HepG2 (cell line): ENCODE results near the gene FAM117A. TPM values are rescaled to one million over a fixed set of nuclear protein-coding genes. Genes with fewer than 3 reads are reported as not detected.

Source experiments
- ARID3A ChIP-seq: IDR thresholded peaks from 2 replicates; pipeline ENCODE4 v1.6.1; 2012; ENCODE audit warnings: low read depth, low read length, improper control_type of control experiment
- ATF1 ChIP-seq: IDR thresholded peaks from 2 replicates; pipeline ENCODE4 v1.6.1; 2016; ENCODE audit warnings: mild to moderate bottlenecking, control low read depth
- BHLHE40 ChIP-seq: IDR thresholded peaks from 2 replicates; pipeline ENCODE4 v1.6.1; 2011; ENCODE audit warnings: low read length, improper control_type of control experiment
- DRAP1 ChIP-seq: IDR thresholded peaks from 2 replicates; pipeline ENCODE4 v1.6.1; 2016; ENCODE audit warnings: missing genetic modification reagents, missing compliant biosample characterization
- GMEB1 ChIP-seq: sonication (generic); formaldehyde crosslinking; IDR thresholded peaks from 2 replicates; pipeline ENCODE4 v1.5.1; 2020; ENCODE audit warnings: missing genetic modification reagents, mild to moderate bottlenecking, borderline replicate concordance
- HNF4G ChIP-seq, 2 experiments: sonication (generic) in 1 of 2; formaldehyde crosslinking in 1 of 2; IDR thresholded peaks; 2 replicates each; pipeline versions ENCODE4 v1.4.0 to v1.6.1; 2011 to 2020; ENCODE audit warnings: borderline replicate concordance in 2 of 2, low read depth in 2 of 2, mild to moderate bottlenecking in 2 of 2, low read length in 1 of 2, missing genetic modification reagents in 1 of 2, moderate library complexity in 1 of 2
- IRF9 ChIP-seq: sonication (generic); formaldehyde crosslinking; IDR thresholded peaks from 2 replicates; pipeline ENCODE4 v1.8.0; 2022; ENCODE audit warnings: missing genetic modification reagents, mild to moderate bottlenecking, borderline replicate concordance
- NFE2L1 ChIP-seq: sonication (generic); formaldehyde crosslinking; IDR thresholded peaks from 2 replicates; pipeline ENCODE4 v1.4.0; 2020; ENCODE audit warnings: missing genetic modification reagents, mild to moderate bottlenecking, borderline replicate concordance
- PITX1 ChIP-seq: sonication (generic); formaldehyde crosslinking; IDR thresholded peaks from 2 replicates; pipeline ENCODE4 v1.5.1; 2020; ENCODE audit warnings: mild to moderate bottlenecking, missing genetic modification reagents
- SIN3B ChIP-seq: fragments of 150-350 bp; IDR thresholded peaks from 2 replicates; pipeline ENCODE4 v1.6.1; 2014; ENCODE audit warnings: low read length
- TERF1 ChIP-seq: sonication (generic); formaldehyde crosslinking; IDR thresholded peaks from 2 replicates; pipeline ENCODE4 v1.8.0; 2022; ENCODE audit warnings: mild to moderate bottlenecking, missing genetic modification reagents, moderate library complexity
- YEATS2 ChIP-seq: sonication (generic); formaldehyde crosslinking; IDR thresholded peaks from 2 replicates; pipeline ENCODE4 v1.4.0; 2020; ENCODE audit warnings: missing genetic modification reagents, borderline replicate concordance
- ZMYM4 ChIP-seq: sonication (generic); formaldehyde crosslinking; IDR thresholded peaks from 2 replicates; pipeline ENCODE4 v1.8.1; 2023; ENCODE audit warnings: mild to moderate bottlenecking, missing genetic modification reagents
- ZNF230 ChIP-seq: sonication (generic); formaldehyde crosslinking; IDR thresholded peaks from 2 replicates; pipeline ENCODE4 v1.4.0; 2020; ENCODE audit warnings: mild to moderate bottlenecking, missing genetic modification reagents
- ZNF383 ChIP-seq: sonication (generic); formaldehyde crosslinking; IDR thresholded peaks from 2 replicates; pipeline ENCODE4 v1.4.0; 2020; ENCODE audit warnings: missing genetic modification reagents, mild to moderate bottlenecking, borderline replicate concordance
- ZNF446 ChIP-seq: sonication (generic); formaldehyde crosslinking; IDR thresholded peaks from 2 replicates; pipeline ENCODE4 v1.5.0; 2020; ENCODE audit warnings: mild to moderate bottlenecking, missing genetic modification reagents
- ZNF574 ChIP-seq: sonication (generic); formaldehyde crosslinking; IDR thresholded peaks from 2 replicates; pipeline ENCODE4 v1.4.0; 2020; ENCODE audit warnings: missing genetic modification reagents
- ZSCAN20 ChIP-seq: sonication (generic); formaldehyde crosslinking; IDR thresholded peaks from 2 replicates; pipeline ENCODE4 v1.4.0; 2020; ENCODE audit warnings: missing genetic modification reagents, mild to moderate bottlenecking, borderline replicate concordance
- polyA plus RNA-seq, 8 experiments: library from polyadenylated mRNA; depleted of rRNA in 3 of 8; stranded (reverse) in 7 of 8; unstranded in 1 of 8; fragments of >200 nt; fragmentation: Illumina TruSeq in 4 of 8; extraction: Trizol in 4 of 8; gene quantifications; 2 replicates each; pipeline versions ENCODE4 v1.2.1 to v1.2.3, GENCODE V29; 2011 to 2016; ENCODE audit warnings: low read depth in 4 of 8, missing spikeins in 1 of 8, mixed read lengths in 1 of 8; ENCODE audit not compliant: insufficient read depth in 1 of 8
- total RNA-seq, 5 experiments: library from RNA; depleted of rRNA; stranded (reverse); fragments of >200 nt; fragmentation: Illumina TruSeq; extraction: Trizol; gene quantifications; 2 replicates each; pipeline ENCODE4 v1.2.3, GENCODE V29; 2016; ENCODE audit warnings: low read depth in 1 of 5

Gene FAM117A
- total and polyA plus RNA-seq, 2 of the 13 experiments (the other 11 are each of a cell fraction or from before 2014, with no cell fraction given): 12.1 to 19.8 TPM

- TF ChIP-seq ARID3A (0 out of 2 replicates have a peak, but pooled peaks have one; percentile 60), NFE2L1 (CRISPR knock-in tag) (no peak), PITX1 (CRISPR knock-in tag) (0 out of 2 replicates have a peak, but pooled peaks have one; percentile 21), HNF4G (IDR thresholded peaks at IDR 0.05; ENCODE audit: borderline replicate concordance, low read depth, low read length) (peak; percentile 82; the same call in 1 of the 2 replicates), HNF4G (CRISPR knock-in tag; IDR thresholded peaks at IDR 0.05; ENCODE audit: borderline replicate concordance, low read depth) (no peak), ZSCAN20 (CRISPR knock-in tag) (no peak), BHLHE40 (no peak), IRF9 (CRISPR knock-in tag) (0 out of 2 replicates have a peak, but pooled peaks have one; percentile 69), ZNF230 (CRISPR knock-in tag) (no peak), YEATS2 (peak; percentile 15; the same call in 1 of the 2 replicates), ZNF446 (CRISPR knock-in tag) (no peak), ATF1 (CRISPR knock-in tag) (no peak), DRAP1 (peak; percentile 12; the same call in 1 of the 2 replicates), ZMYM4 (peak; percentile 44; the same call in 1 of the 2 replicates), TERF1 (no peak), ZNF383 (CRISPR knock-in tag) (no peak), GMEB1 (peak; percentile 55; the same call in 1 of the 2 replicates), SIN3B (0 out of 2 replicates have a peak, but pooled peaks have one; percentile 14), ZNF574 (CRISPR knock-in tag) (peak; percentile 47; the same call in 1 of the 2 replicates)
These were observed 60.2 kb downstream of the FAM117A start (continued) for GRCh38 chr17:49703557-49704277.
